Duodenal mucosa (tissue), 2 donors: ENCODE measurements around the gene EIF4A3.
A peak's percentile ranks its signal among the peaks of the same experiment; 100 is the strongest.

Experiments
- H3K27ac ChIP-seq: one replicate; pipeline ENCODE4 v1.7.0; 2013; ENCODE audit warnings: low read depth, low read length
- H3K27me3 ChIP-seq, 2 donors: one replicate each; pipeline ENCODE4 v1.7.0; 2013; ENCODE audit warnings: low read length in 2 of 2, control low read depth in 1 of 2; ENCODE audit not compliant: insufficient read depth in 2 of 2, control insufficient read depth in 1 of 2
- H3K36me3 ChIP-seq, 2 donors: one replicate each; pipeline ENCODE4 v1.7.0; 2013; ENCODE audit warnings: low read length in 2 of 2, control low read depth in 1 of 2; ENCODE audit not compliant: insufficient read depth in 2 of 2, control insufficient read depth in 1 of 2
- H3K4me1 ChIP-seq, 2 donors: one replicate each; pipeline ENCODE4 v1.7.0; 2013; ENCODE audit warnings: low read length in 2 of 2, control low read depth in 1 of 2; ENCODE audit not compliant: insufficient read depth in 2 of 2, control insufficient read depth in 1 of 2
- H3K4me3 ChIP-seq, 2 donors: one replicate each; pipeline ENCODE4 v1.7.0; 2013; ENCODE audit warnings: low read length in 2 of 2, low read depth in 1 of 2
- H3K9ac ChIP-seq, 2 donors: one replicate each; pipeline ENCODE4 v1.7.0; 2013; ENCODE audit warnings: low read length in 2 of 2, low read depth in 1 of 2
- H3K9me3 ChIP-seq, 2 donors: one replicate each; pipeline ENCODE4 v1.7.0; 2013; ENCODE audit warnings: low read length in 2 of 2, control low read depth in 1 of 2; ENCODE audit not compliant: control insufficient read depth in 1 of 2

The EIF4A3 gene

DNA sequence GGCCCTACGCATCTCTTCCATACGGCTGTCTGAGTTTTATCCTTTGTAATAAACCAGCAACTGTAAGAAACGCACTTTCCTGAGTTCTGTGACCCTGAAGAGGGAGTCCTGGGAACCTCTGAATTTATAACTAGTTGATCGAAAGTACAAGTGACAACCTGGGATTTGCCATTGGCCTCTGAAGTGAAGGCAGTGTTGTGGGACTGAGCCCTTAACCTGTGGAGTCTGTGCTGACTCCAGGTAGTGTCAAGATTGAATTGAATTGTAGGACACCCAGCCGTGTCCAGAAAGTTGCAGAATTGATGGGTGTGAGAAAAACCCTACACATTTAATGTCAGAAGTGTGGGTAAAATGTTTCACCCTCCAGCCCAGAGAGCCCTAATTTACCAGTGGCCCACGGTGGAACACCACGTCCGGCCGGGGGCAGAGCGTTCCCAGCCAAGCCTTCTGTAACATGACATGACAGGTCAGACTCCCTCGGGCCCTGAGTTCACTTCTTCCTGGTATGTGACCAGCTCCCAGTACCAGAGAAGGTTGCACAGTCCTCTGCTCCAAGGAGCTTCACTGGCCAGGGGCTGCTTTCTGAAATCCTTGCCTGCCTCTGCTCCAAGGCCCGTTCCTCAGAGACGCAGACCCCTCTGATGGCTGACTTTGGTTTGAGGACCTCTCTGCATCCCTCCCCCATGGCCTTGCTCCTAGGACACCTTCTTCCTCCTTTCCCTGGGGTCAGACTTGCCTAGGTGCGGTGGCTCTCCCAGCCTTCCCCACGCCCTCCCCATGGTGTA is 44.1 kb downstream of the EIF4A3 start:
- Histone ChIP-seq H3K36me3 (no peaks in the 10 kb centered on the region), H3K9ac (no peak overlapping the region), H3K4me1 (peaks cover 14 to 16% of the 10 kb centered on the region in 2 donors), H3K4me3 (no peak overlapping the region), H3K9me3 (no peaks in the 10 kb centered on the region), H3K27me3 (no peaks in the 10 kb centered on the region), H3K27ac (no peak overlapping the region)

GRCh38 chr17:80101946-80102663 is 44.8 kb downstream of the EIF4A3 start:
- Histone ChIP-seq H3K27me3 (no peaks in the 10 kb centered on the region), H3K9me3 (no peaks in the 10 kb centered on the region), H3K36me3 (no peaks in the 10 kb centered on the region), H3K27ac (peak overlapping the region; percentile 10), H3K4me1 (peaks cover 14 to 16% of the 10 kb centered on the region in 2 donors), H3K9ac (peak overlapping the region; percentile 87 to 94), H3K4me3 (peak overlapping the region; percentile 97 to 98)

DNA sequence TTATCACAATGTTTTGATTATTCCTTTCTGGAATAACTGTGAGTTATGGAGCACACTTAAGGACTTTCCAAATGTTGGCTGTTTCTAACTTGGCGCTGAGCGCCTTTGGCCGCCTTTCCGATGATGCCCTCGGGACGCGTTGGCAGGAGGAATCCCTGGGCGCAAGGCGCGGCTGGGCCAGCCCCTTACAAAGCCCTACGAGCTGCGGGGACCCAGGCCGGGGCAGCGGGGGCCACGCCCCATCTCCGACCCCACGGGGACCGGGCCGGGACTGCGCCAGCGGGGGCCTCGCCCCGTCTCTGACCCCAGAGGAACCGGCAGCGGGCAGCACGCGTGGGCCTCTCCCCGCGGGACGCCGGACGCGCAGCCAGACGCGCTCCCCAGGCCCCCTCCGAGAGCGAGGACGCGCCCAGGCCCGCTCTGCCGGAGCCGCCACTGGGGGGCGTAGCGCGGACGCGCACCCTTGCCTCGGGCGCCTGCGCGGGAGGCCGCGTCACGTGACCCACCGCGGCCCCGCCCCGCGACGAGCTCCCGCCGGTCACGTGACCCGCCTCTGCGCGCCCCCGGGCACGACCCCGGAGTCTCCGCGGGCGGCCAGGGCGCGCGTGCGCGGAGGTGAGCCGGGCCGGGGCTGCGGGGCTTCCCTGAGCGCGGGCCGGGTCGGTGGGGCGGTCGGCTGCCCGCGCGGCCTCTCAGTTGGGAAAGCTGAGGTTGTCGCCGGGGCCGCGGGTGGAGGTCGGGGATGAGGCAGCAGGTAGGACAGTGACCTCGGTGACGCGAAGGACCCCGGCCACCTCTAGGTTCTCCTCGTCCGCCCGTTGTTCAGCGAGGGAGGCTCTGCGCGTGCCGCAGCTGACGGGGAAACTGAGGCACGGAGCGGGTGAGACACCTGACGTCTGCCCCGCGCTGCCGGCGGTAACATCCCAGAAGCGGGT is 45.6 kb downstream of the EIF4A3 start, which contains the start of gene GAA:
Gene GAA, plus strand, starts transcription at position 571 of the 935 bp plus-strand sequence. CDS start 3,006 bp downstream, outside the sequence.
- no peaks in the 10 kb centered on the region for H3K9me3 ChIP-seq

DNA sequence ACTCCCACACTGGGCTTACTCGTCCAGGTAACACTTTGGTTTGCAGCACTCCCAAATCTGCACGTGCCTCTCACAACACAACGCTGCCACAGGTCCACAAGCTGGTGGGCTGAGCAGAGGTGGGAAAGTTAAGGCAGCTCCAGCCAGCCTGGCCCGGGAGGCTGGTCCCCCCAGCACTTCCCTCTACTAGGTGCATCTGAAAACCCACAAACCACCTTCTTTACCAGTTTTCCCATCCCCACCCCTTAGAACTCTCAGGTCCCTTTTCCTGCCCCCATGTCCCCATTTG is 46.9 kb downstream of the EIF4A3 start:
- no peak overlapping the region for H3K4me3 ChIP-seq
- H3K36me3 ChIP-seq, result no peaks in the 10 kb centered on the region
- H3K9me3 ChIP-seq, result no peaks in the 10 kb centered on the region
- H3K9ac ChIP-seq, result no peak overlapping the region
- no peaks in the 10 kb centered on the region for H3K27me3 ChIP-seq
- H3K27ac ChIP-seq, result no peak overlapping the region
- H3K4me1 ChIP-seq, result peaks cover 14 to 16% of the 10 kb centered on the region in 2 donors

More for the DNA sequence above, 45.6 kb downstream of the EIF4A3 start, which contains the start of gene GAA:
- H3K4me1 ChIP-seq, result peaks cover 14 to 16% of the 10 kb centered on the region in 2 donors
- H3K27me3 ChIP-seq, result no peaks in the 10 kb centered on the region
- peak within 1 kb of the TSS; percentile 87 to 94 for H3K9ac ChIP-seq
- no peaks in the 10 kb centered on the region for H3K36me3 ChIP-seq
- H3K4me3 ChIP-seq, result peak within 1 kb of the TSS; percentile 97 to 98
- peak within 1 kb of the TSS; percentile 75 for H3K27ac ChIP-seq

DNA sequence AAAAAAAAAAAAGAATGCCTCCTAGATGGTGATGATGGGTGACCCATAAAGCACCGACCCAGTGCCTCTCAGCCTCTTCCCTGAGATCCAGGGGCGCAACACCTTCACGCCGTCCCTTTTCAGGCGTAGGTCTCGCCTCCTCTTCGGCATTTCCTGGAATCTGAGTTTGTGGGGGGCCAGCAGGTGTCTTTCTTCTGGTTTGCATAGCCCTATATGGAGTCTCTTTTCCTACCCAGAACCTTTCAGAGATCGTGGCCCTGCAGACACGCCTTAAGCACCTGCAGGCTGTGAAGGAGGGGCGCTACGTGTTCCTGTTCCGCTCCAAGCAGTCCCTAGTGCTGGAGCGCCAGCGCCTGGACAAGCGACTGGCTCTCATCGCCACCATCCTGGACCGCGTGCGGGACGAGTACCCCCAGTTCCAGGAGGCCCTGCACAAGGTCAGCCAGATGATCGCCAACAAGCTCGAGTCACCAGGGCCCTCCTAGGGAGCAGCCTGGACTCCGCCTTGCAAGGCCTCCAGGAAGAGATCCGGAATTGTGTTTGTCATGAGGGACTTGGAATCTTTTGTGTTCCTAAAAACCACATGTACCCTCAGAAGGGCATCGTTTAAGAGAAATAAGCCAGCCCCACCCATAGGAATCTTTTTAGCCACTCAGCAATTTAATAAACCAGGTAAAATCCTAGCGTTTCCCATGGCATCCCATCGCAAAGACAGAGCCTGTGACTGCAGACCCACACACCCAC is 47.5 kb downstream of the EIF4A3 start:
- H3K4me1 ChIP-seq, result peaks cover 14 to 16% of the 10 kb centered on the region in 2 donors
- H3K9me3 ChIP-seq, result no peaks in the 10 kb centered on the region
- no peaks in the 10 kb centered on the region for H3K36me3 ChIP-seq
- no peak overlapping the region for H3K27ac ChIP-seq
- no peak overlapping the region for H3K4me3 ChIP-seq
- H3K9ac ChIP-seq, result no peak overlapping the region
- no peaks in the 10 kb centered on the region for H3K27me3 ChIP-seq

GRCh38 chr17:80097844-80098691 is 48.9 kb downstream of the EIF4A3 start:
- Histone ChIP-seq H3K4me1 (peaks cover 10 to 12% of the 10 kb centered on the region in 2 donors), H3K36me3 (no peaks in the 10 kb centered on the region), H3K4me3 (no peak overlapping the region), H3K9ac (no peak overlapping the region), H3K27me3 (no peaks in the 10 kb centered on the region), H3K27ac (no peak overlapping the region), H3K9me3 (no peaks in the 10 kb centered on the region)

- Histone ChIP-seq H3K4me3 (no peak overlapping the region), H3K9ac (no peak overlapping the region), H3K4me1 (peaks cover 2 to 3% of the 10 kb centered on the region in 2 donors), H3K27ac (no peak overlapping the region), H3K36me3 (no peaks in the 10 kb centered on the region), H3K27me3 (no peaks in the 10 kb centered on the region), H3K9me3 (no peaks in the 10 kb centered on the region)
Measured at GRCh38 chr17:80097127-80097621, 49.8 kb downstream of the EIF4A3 start.

DNA sequence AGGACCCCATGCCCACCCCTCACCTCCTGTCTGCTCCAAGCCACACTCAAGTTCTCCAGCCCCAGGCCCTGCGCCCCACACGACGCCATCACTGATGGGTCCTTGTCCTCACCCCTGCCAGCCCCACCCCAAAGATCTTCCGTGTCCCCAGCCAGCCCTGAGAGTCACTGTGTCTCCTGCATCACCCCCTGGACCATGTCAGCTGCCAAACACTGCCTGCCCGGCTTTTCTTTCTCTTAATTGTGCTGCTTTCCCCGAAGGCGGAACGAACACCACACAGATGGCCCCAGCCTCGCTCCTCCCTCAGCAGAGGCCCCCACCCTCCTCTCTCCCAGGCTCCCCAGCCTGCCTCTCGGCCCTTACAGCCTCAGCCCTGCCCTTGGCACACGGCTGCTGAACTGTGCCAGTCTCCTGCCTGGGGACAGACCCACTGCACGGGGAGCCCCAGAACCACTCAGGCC is 50.3 kb downstream of the EIF4A3 start:
- H3K9me3 ChIP-seq, result no peaks in the 10 kb centered on the region
- H3K9ac ChIP-seq, result no peak overlapping the region
- H3K4me1 ChIP-seq, result no peaks in the 10 kb centered on the region
- no peaks in the 10 kb centered on the region for H3K36me3 ChIP-seq
- no peak overlapping the region for H3K4me3 ChIP-seq
- no peaks in the 10 kb centered on the region for H3K27me3 ChIP-seq
- no peak overlapping the region for H3K27ac ChIP-seq
